NCI-H128 (cell line): ENCODE measurements around the gene ATRX.
"Not testable (repeated sequence)": the region's sequence is repeated elsewhere in the genome, so short reads cannot be mapped to it uniquely, and the experiment has no call there.

Experiments
- DNase-seq: peaks from one replicate; lab custom pipeline; 2025; ENCODE audit not compliant: unreplicated experiment; lab: John Stamatoyannopoulos, UW

The ATRX gene

GRCh38 chrX:77622233-77622632, 163.8 kb downstream of the ATRX start:
- DNase-seq = no peak

- not testable (repeated sequence) for DNase-seq
Observed at GRCh38 chrX:77621453-77621852, 164.6 kb downstream of the ATRX start.

GRCh38 chrX:77617206-77617605, 168.8 kb downstream of the ATRX start:
- no peak for DNase-seq

GRCh38 chrX:77603635-77604336, 182.2 kb downstream of the ATRX start:
- DNase-seq = no peak

- no peak for DNase-seq
Observed at GRCh38 chrX:77597511-77597910, 188.5 kb downstream of the ATRX start.

- no peak for DNase-seq
Observed at GRCh38 chrX:77597090-77597489, 188.9 kb downstream of the ATRX start.

- no peak for DNase-seq
Observed at GRCh38 chrX:77595848-77596247, 190.2 kb downstream of the ATRX start.

- DNase-seq = no peak
Observed at GRCh38 chrX:77572322-77572721, 213.7 kb downstream of the ATRX start.

GRCh38 chrX:77565278-77565677, 220.7 kb downstream of the ATRX start:
- DNase-seq = no peak

GRCh38 chrX:77564823-77565222, 221.2 kb downstream of the ATRX start:
- DNase-seq = no peak

- no peak for DNase-seq
Observed at GRCh38 chrX:77561372-77561771, 224.6 kb downstream of the ATRX start.

- DNase-seq = no peak
Observed at GRCh38 chrX:77556276-77556675, 229.7 kb downstream of the ATRX start.

GRCh38 chrX:77548751-77549150, 237.3 kb downstream of the ATRX start:
- no peak for DNase-seq

GRCh38 chrX:77539778-77540177, 246.2 kb downstream of the ATRX start:
- not testable (repeated sequence) for DNase-seq

- not testable (repeated sequence) for DNase-seq
Observed at GRCh38 chrX:77531261-77531660, 254.8 kb downstream of the ATRX start.

GRCh38 chrX:77528034-77528433, 258.0 kb downstream of the ATRX start:
- no peak for DNase-seq

GRCh38 chrX:77527233-77528001, 258.6 kb downstream of the ATRX start:
- DNase-seq = no peak

GRCh38 chrX:77519765-77520164, 266.3 kb downstream of the ATRX start:
- no peak for DNase-seq

GRCh38 chrX:77514177-77514576, 271.8 kb downstream of the ATRX start:
- DNase-seq = no peak

GRCh38 chrX:77510007-77510406, 276.0 kb downstream of the ATRX start:
- no peak for DNase-seq

GRCh38 chrX:77505227-77505626, 280.8 kb downstream of the ATRX start:
- DNase-seq = no peak

GRCh38 chrX:77502951-77503525, 283.0 kb downstream of the ATRX start:
- no peak for DNase-seq
